IMR-90 (cell line): Measurements from ENCODE around the gene DSG3. TPM values are rescaled to one million over a fixed set of nuclear protein-coding genes. Genes with fewer than 3 reads are reported as not detected.
"Not testable (repeated sequence)": the region's sequence is repeated elsewhere in the genome, so short reads cannot be mapped to it uniquely, and the experiment has no call there.

ENCODE experiments used
- ATAC-seq: fragments of 200-7000 bp; cut with Tn5 transposase; 2 replicates; pipeline ENCODE4 v1.9.1; 2020; ENCODE audit warnings: low read depth, mild to moderate bottlenecking, moderate library complexity
- BruUV-seq: library from RNA; stranded (reverse); fragments of 400-500 nt; replicated peaks from 2 replicates; lab custom pipeline; 2021; lab: Mats Ljungman, UMichigan
- CTCF ChIA-PET: fragments of 300-600 bp; formaldehyde crosslinking; extraction: SDS; loops from one replicate; lab custom pipeline; 2021; ENCODE audit warnings: antibody characterized with exemption; lab: Yijun Ruan, JAX
- POLR2A ChIA-PET: fragments of 300-600 bp; sonication (Branson Sonifier 250); formaldehyde crosslinking; loops from one replicate; lab custom pipeline; 2022; ENCODE audit warnings: antibody characterized with exemption; ENCODE audit not compliant: unreplicated experiment; lab: Charles Lee
- DNase-seq: peaks from one replicate; pipeline ENCODE4 v3.0.0; 2013
- H2AFZ ChIP-seq: replicated peaks from 2 replicates; pipeline ENCODE3; 2013; ENCODE audit warnings: low read length, mild to moderate bottlenecking; ENCODE audit not compliant: poor library complexity
- H2AK5ac ChIP-seq: 2 replicates; pipeline ENCODE4 v1.6.1; 2013; ENCODE audit warnings: low read depth, low read length, inconsistent platforms
- H2AK9ac ChIP-seq: replicated peaks from 2 replicates; pipeline ENCODE3; 2013; ENCODE audit warnings: mild to moderate bottlenecking, low read depth, low read length, moderate library complexity; ENCODE audit not compliant: poor library complexity
- H2BK120ac ChIP-seq: 2 replicates; pipeline ENCODE4 v1.6.1; 2013; ENCODE audit warnings: low read depth, low read length, inconsistent platforms
- H2BK15ac ChIP-seq: 3 replicates; pipeline ENCODE4 v1.6.1; 2013; ENCODE audit warnings: low read depth, low read length, inconsistent platforms
- H2BK20ac ChIP-seq: 2 replicates; pipeline ENCODE4 v1.6.1; 2013; ENCODE audit warnings: low read depth, mild to moderate bottlenecking, inconsistent platforms, low read length, moderate library complexity
- H2BK5ac ChIP-seq: 2 replicates; pipeline ENCODE4 v1.6.1; 2013; ENCODE audit warnings: mild to moderate bottlenecking, low read depth, low read length, inconsistent platforms; ENCODE audit not compliant: poor library complexity, severe bottlenecking
- H3K14ac ChIP-seq: replicated peaks from 2 replicates; pipeline ENCODE4 v1.6.1; 2013; ENCODE audit warnings: low read depth, low read length, inconsistent platforms
- H3K18ac ChIP-seq: 2 replicates; pipeline ENCODE4 v1.6.1; 2013; ENCODE audit warnings: low read depth, low read length, control low read depth
- H3K23ac ChIP-seq: 2 replicates; pipeline ENCODE4 v1.6.1; 2013; ENCODE audit warnings: low read depth, low read length, inconsistent platforms
- H3K27ac ChIP-seq: 2 replicates; pipeline ENCODE4 v1.5.1; 2013; ENCODE audit warnings: mild to moderate bottlenecking, control low read depth, low read length; ENCODE audit not compliant: insufficient read depth
- H3K27me3 ChIP-seq: 2 replicates; pipeline ENCODE4 v1.6.1; 2013; ENCODE audit warnings: low read length; ENCODE audit not compliant: control insufficient read depth, insufficient read depth
- H3K36me3 ChIP-seq: 2 replicates; pipeline ENCODE4 v1.6.1; 2013; ENCODE audit warnings: low read length, mixed read lengths; ENCODE audit not compliant: control insufficient read depth, insufficient read depth
- H3K4ac ChIP-seq: 2 replicates; pipeline ENCODE4 v1.6.1; 2013; ENCODE audit warnings: low read depth, low read length, inconsistent platforms
- H3K4me1 ChIP-seq: 2 replicates; pipeline ENCODE4 v1.6.1; 2013; ENCODE audit warnings: low read length, mixed read lengths; ENCODE audit not compliant: control insufficient read depth, insufficient read depth
- H3K4me2 ChIP-seq: 2 replicates; pipeline ENCODE4 v1.6.1; 2013; ENCODE audit warnings: low read depth, mild to moderate bottlenecking, control low read depth, low read length, moderate library complexity
- H3K4me3 ChIP-seq: 2 replicates; pipeline ENCODE4 v1.5.1; 2013; ENCODE audit warnings: low read depth, mild to moderate bottlenecking, control low read depth, low read length, moderate library complexity; ENCODE audit not compliant: insufficient read depth
- H3K56ac ChIP-seq: 2 replicates; pipeline ENCODE4 v1.6.1; 2013; ENCODE audit warnings: low read length, inconsistent platforms; ENCODE audit not compliant: insufficient read depth; ENCODE audit errors: extremely low read depth
- H3K79me1 ChIP-seq, 2 experiments: 2 replicates each; pipeline ENCODE4 v1.6.1; 2013; ENCODE audit warnings: low read length in 2 of 2, inconsistent platforms in 1 of 2, low read depth in 1 of 2
- H3K9ac ChIP-seq: 2 replicates; pipeline ENCODE4 v1.6.1; 2013; ENCODE audit warnings: low read depth, low read length, control low read depth
- H3K9me1 ChIP-seq: 2 replicates; pipeline ENCODE4 v1.6.1; 2013; ENCODE audit warnings: low read length, inconsistent platforms; ENCODE audit not compliant: insufficient read depth
- H3K9me3 ChIP-seq: 2 replicates; pipeline ENCODE4 v1.6.1; 2013; ENCODE audit warnings: low read length; ENCODE audit not compliant: control insufficient read depth, insufficient read depth
- H4K20me1 ChIP-seq: 2 replicates; pipeline ENCODE4 v1.6.1; 2013; ENCODE audit warnings: low read length, inconsistent platforms; ENCODE audit not compliant: insufficient read depth
- H4K5ac ChIP-seq: 2 replicates; pipeline ENCODE4 v1.6.1; 2013; ENCODE audit warnings: mild to moderate bottlenecking, low read depth, low read length, control low read depth
- H4K8ac ChIP-seq, 2 experiments: 2 replicates each; pipeline ENCODE4 v1.6.1; 2013; ENCODE audit warnings: low read depth in 2 of 2, low read length in 2 of 2, control low read depth in 1 of 2, inconsistent platforms in 1 of 2
- H4K91ac ChIP-seq: 2 replicates; pipeline ENCODE4 v1.6.1; 2013; ENCODE audit warnings: low read depth, low read length, inconsistent platforms; ENCODE audit not compliant: insufficient read depth
- WGBS, 2 experiments: methylation state at CpG; one replicate each; pipeline versions ENCODE4 v1.1.5 to v1.1.7; 2013; ENCODE audit warnings: missing lambda C conversion rate in 2 of 2; ENCODE audit not compliant: insufficient read length in 1 of 2; ENCODE audit errors: extremely low coverage in 2 of 2; 5-methylcytosine and 5-hydroxymethylcytosine counted together
- dilution Hi-C: fragments of 300-500 bp; cut with HindIII; formaldehyde crosslinking; loops from one replicate; pipeline ENCODE4 v1.14.3; 2018; ENCODE audit warnings: low sequenced_read_pairs; ENCODE audit not compliant: unreplicated experiment
- in situ Hi-C: fragments of 300-500 bp; cut with MboI; formaldehyde crosslinking; loops from 3 replicates; pipeline ENCODE4 v1.14.3; 2019; ENCODE audit warnings: low sequenced_read_pairs, inconsistent platforms, mixed read lengths
- intact Hi-C: fragments of 100-400 bp; cut with micrococcal nuclease; formaldehyde crosslinking; loops from 2 replicates; pipeline ENCODE4 v1.10.0; 2022
- polyA plus RNA-seq, 3 experiments: library from polyadenylated mRNA; depleted of rRNA; stranded (reverse); fragments of >200 nt; gene quantifications; 2 replicates each; pipeline ENCODE4 v1.2.3, GENCODE V29; 2012; ENCODE audit warnings: low replicate concordance in 1 of 3
- total RNA-seq: library from RNA; depleted of rRNA; stranded (reverse); fragments of >200 nt; gene quantifications from 2 replicates; pipeline ENCODE4 v1.2.3, GENCODE V29; 2012

Gene DSG3
- total and polyA plus RNA-seq, 2 of the 4 experiments (the other 2 are of a cell fraction), result not detected

DNA sequence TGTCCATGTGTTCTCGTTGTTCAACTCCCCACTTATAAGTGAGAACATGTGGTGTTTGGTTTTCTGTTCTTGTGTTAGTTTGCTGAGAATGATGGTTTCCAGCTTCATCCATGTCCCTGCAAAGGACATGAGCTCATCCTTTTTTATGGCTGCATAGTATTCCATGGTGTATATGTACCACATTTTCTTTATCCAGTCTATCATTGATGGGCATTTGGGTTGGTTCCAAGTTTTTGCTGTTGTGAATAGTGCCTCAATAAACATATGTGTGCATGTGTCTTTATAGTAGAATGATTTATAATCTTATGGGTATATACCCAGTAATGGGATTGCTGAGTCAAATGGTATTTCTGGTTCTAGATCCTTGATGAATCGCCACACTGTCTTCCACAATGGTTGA, 59.6 kb downstream of the DSG3 start:
- H4K8ac ChIP-seq, H3K4me3 ChIP-seq, H3K9me1 ChIP-seq, H2AK9ac ChIP-seq, H3K27me3 ChIP-seq, H3K4ac ChIP-seq, H3K18ac ChIP-seq, H3K36me3 ChIP-seq, H2AFZ ChIP-seq, CTCF ChIA-PET, H3K4me1 ChIP-seq, H4K20me1 ChIP-seq, H3K27ac ChIP-seq, H3K4me2 ChIP-seq, BruUV-seq, H3K9me3 ChIP-seq, H2BK120ac ChIP-seq, H2AK5ac ChIP-seq, in situ Hi-C loops, H3K23ac ChIP-seq, H3K79me1 ChIP-seq, H3K56ac ChIP-seq, H3K9ac ChIP-seq, H3K14ac ChIP-seq, dilution Hi-C loops, H4K5ac ChIP-seq, POLR2A ChIA-PET, H2BK15ac ChIP-seq, ATAC-seq, H2BK20ac ChIP-seq, H2BK5ac ChIP-seq, H4K91ac ChIP-seq, DNase-seq: not testable (repeated sequence)
- intact Hi-C loops, result loop anchor here (5.0 kb wide), 1 partner anchor 85 kb away; no protein-coding TSS in a partner anchor
- WGBS, 2 experiments, result no CpG with 5 or more reads among the region's 2 CpGs
